Esophagus muscularis mucosa (tissue), 4 donors: Measurements from ENCODE around the gene AZU1. TPM values are rescaled to one million over a fixed set of nuclear protein-coding genes. Genes with fewer than 3 reads are reported as not detected.
"Not testable (repeated sequence)": the region's sequence is repeated elsewhere in the genome, so short reads cannot be mapped to it uniquely, and the experiment has no call there.

Source experiments
- DNase-seq: peaks from one replicate; pipeline ENCODE4 v3.0.0-alpha.2; 2017; ENCODE audit errors: extremely low spot score
- H3K27ac ChIP-seq, 4 donors: fragments of 200-600 bp; sonication (generic); replicated peaks in 1 of 4; 1 replicate in 3 of 4; 2 replicates in 1 of 4; pipeline ENCODE4 v1.5.1; 2016 to 2019; ENCODE audit warnings: mild to moderate bottlenecking in 1 of 4
- H3K27me3 ChIP-seq, 4 donors: fragments of 200-600 bp; sonication (generic); one replicate each; pipeline versions ENCODE4 v1.5.1 to v1.6.0; 2016 to 2019
- H3K36me3 ChIP-seq, 4 donors: fragments of 200-600 bp; sonication (generic); one replicate each; pipeline ENCODE4 v1.5.1; 2016 to 2019
- H3K4me1 ChIP-seq, 4 donors: fragments of 200-600 bp; sonication (generic); one replicate each; pipeline ENCODE4 v1.5.1; 2016 to 2019
- H3K4me3 ChIP-seq, 4 donors: fragments of 200-600 bp; sonication (generic); 1 replicate in 2 of 4; 2 replicates in 2 of 4; pipeline ENCODE4 v1.5.1; 2016 to 2019; ENCODE audit warnings: mild to moderate bottlenecking in 4 of 4, moderate library complexity in 1 of 4
- H3K9me3 ChIP-seq, 4 donors: fragments of 200-600 bp; sonication (generic); 1 replicate in 3 of 4; 2 replicates in 1 of 4; pipeline ENCODE4 v1.5.1; 2016 to 2019
- EP300 ChIP-seq: sonication (generic); formaldehyde crosslinking; IDR thresholded peaks from one replicate; pipeline ENCODE4 v1.6.1; 2017; ENCODE audit warnings: antibody characterized with exemption
- POLR2A ChIP-seq: fragments of 450-650 bp; IDR thresholded peaks from one replicate; pipeline ENCODE4 v1.6.1; 2017; ENCODE audit warnings: antibody characterized with exemption, moderate library complexity, mild to moderate bottlenecking, low read depth
- POLR2AphosphoS5 ChIP-seq, 2 donors: sonication (generic); formaldehyde crosslinking; IDR thresholded peaks; one replicate each; pipeline ENCODE4 v1.6.1; 2017; ENCODE audit warnings: antibody characterized with exemption in 2 of 2
- WGBS: methylation state at CpG from one replicate; pipeline ENCODE4 v1.1.5; 2018; 5-methylcytosine and 5-hydroxymethylcytosine counted together
- intact Hi-C: fragments of 100-400 bp; cut with DNase I; formaldehyde crosslinking; loops from one replicate; pipeline ENCODE4 v1.15.1; 2023
- total RNA-seq, 4 donors: library from RNA; depleted of rRNA; stranded (reverse); fragments of >200 nt; gene quantifications; one replicate each; pipeline versions ENCODE4 v1.1.0 to v1.2.1, GENCODE V29; 2016
- TF ChIP-seq, protein P1 (sequence below), 3 experiments: fragments of 200-600 bp in 2 of 3; fragments of 450-650 bp in 1 of 3; sonication (generic) in 2 of 3; IDR thresholded peaks; one replicate each; pipeline ENCODE4 v1.5.1; 2017 to 2019; ENCODE audit warnings: antibody characterized with exemption in 3 of 3, mild to moderate bottlenecking in 2 of 3, moderate library complexity in 1 of 3

The AZU1 gene
- total RNA-seq, 4 donors from 2014 or later = 0.40 to 1.3 TPM; not detected in 2

DNA sequence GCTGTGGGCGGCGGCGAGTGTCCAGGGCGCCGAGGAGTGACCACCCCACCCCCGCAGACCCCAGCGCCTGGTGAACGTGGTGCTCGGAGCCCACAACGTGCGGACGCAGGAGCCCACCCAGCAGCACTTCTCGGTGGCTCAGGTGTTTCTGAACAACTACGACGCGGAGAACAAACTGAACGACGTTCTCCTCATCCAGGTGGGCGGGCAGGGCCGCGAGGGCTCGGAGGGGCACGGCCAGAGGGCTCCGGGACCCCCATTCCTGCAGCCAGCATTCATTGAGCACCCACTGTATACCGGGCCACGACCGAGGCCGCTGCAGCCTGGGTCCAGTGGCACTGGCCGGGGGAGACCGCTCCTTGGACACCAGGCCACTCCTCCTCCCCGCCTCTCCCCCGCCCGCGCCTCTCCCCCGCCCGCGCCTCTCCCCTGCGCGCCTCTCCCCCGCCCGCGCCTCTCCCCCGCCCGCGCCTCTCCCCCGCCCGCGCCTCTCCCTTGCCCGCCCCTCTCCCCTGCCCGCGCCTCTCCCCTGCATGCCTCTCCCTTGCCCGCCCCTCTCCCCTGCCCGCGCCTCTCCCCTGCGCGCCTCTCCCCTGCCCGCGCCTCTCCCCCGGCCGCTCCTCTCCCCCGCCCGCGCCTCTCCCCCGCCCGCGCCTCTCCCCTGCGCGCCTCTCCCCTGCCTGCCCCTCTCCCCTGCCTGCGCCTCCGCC lies 16.4 kb downstream of the AZU1 start:
- peak overlapping the region; percentile 31 to 42 (median 34) for H3K4me3 ChIP-seq
- TF ChIP-seq POLR2AphosphoS5 (IDR thresholded peaks at IDR 0.05) (no peak), POLR2A (no peak), EP300 (no peak)
- TF ChIP-seq, protein P1, sequence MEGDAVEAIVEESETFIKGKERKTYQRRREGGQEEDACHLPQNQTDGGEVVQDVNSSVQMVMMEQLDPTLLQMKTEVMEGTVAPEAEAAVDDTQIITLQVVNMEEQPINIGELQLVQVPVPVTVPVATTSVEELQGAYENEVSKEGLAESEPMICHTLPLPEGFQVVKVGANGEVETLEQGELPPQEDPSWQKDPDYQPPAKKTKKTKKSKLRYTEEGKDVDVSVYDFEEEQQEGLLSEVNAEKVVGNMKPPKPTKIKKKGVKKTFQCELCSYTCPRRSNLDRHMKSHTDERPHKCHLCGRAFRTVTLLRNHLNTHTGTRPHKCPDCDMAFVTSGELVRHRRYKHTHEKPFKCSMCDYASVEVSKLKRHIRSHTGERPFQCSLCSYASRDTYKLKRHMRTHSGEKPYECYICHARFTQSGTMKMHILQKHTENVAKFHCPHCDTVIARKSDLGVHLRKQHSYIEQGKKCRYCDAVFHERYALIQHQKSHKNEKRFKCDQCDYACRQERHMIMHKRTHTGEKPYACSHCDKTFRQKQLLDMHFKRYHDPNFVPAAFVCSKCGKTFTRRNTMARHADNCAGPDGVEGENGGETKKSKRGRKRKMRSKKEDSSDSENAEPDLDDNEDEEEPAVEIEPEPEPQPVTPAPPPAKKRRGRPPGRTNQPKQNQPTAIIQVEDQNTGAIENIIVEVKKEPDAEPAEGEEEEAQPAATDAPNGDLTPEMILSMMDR (IDR thresholded peaks at IDR 0.05) = no peak
- intact Hi-C loops = no loop called here
- H3K9me3 ChIP-seq = no peaks in the 10 kb centered on the region
- H3K36me3 ChIP-seq = no peaks in the 10 kb centered on the region
- peaks cover 13 to 35% (median 27%) of the 10 kb centered on the region in 4 donors for H3K4me1 ChIP-seq
- H3K27me3 ChIP-seq = peaks cover 0 to 93% (median 35%) of the 10 kb centered on the region in 4 donors
- no peak overlapping the region for H3K27ac ChIP-seq
- 21% methylated on average over 2 of the region's 70 CpGs for WGBS
- DNase-seq = no peak

DNA sequence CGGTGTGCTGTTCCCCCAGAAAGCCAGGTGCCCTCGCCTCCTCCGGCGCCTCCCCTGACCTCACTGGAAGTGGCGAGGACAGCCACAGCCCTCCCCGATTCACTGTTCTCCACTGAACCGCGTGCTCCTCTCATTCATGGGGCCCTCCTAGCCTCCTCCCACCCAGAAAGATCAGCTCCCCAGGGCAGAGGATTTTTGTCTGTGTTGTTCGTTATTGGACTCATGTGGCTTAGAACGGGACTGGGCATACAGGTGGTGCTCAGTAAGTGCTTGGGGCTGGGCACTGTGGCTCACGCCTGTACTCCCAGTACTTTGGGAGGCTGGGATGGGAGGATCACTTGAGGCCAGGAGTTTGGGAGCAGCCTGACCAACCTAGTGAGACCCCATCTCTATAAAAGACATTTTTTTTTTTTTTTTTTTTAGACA lies 16.9 kb downstream of the AZU1 start:
- Histone ChIP-seq H3K4me1 (peaks cover 13 to 35% (median 29%) of the 10 kb centered on the region in 4 donors), H3K36me3 (no peaks in the 10 kb centered on the region), H3K4me3 (no peak overlapping the region), H3K27me3 (peaks cover 0 to 87% (median 35%) of the 10 kb centered on the region in 4 donors), H3K27ac (no peak overlapping the region), H3K9me3 (no peaks in the 10 kb centered on the region)
- intact Hi-C loops = no loop called here
- DNase-seq = no peak
- no peak for TF ChIP-seq POLR2A
- TF ChIP-seq EP300 = no peak
- no peak for TF ChIP-seq POLR2AphosphoS5 (IDR thresholded peaks at IDR 0.05)
- TF ChIP-seq, protein P1 (IDR thresholded peaks at IDR 0.05) = no peak
- WGBS = 30% methylated on average over 10 of the region's 11 CpGs

DNA sequence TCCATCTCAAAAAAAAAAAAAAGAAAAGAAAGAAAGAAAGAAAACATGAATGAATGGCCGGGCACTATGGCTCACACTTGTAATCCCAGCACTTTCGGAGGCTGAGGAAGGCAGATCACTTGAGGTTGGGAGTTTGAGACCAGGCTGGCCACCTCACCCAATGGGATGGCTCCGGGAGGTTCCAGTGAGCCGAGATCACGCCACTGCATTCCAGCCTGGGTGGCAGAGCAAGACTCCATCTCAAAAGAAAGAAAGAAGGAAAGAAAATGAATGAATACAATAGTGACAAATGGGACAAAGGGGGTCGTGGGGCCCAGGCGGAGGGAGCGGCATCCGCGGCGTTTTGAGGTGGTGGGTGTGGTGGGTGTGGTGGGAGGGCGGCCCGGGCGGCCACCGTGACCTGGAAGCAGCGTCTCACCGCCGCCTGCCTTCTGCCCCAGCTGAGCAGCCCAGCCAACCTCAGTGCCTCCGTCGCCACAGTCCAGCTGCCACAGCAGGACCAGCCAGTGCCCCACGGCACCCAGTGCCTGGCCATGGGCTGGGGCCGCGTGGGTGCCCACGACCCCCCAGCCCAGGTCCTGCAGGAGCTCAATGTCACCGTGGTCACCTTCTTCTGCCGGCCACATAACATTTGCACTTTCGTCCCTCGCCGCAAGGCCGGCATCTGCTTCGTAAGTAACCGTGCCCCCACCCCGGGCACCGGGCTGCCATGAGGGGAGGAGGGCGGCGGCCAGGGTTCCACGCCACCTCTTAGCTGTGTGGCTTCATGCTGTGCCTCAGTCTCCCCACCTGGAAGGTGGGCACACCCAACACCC lies 18.3 kb downstream of the AZU1 start:
- WGBS = 71% methylated on average over 31 of the region's 37 CpGs
- no peak overlapping the region for H3K27ac ChIP-seq
- TF ChIP-seq POLR2AphosphoS5 (IDR thresholded peaks at IDR 0.05) (no peak), EP300 (no peak), POLR2A (no peak)
- TF ChIP-seq, protein P1 (IDR thresholded peaks at IDR 0.05) = no peak
- H3K4me3 ChIP-seq = no peak overlapping the region
- intact Hi-C loops = no loop called here
- no peaks in the 10 kb centered on the region for H3K36me3 ChIP-seq
- H3K9me3 ChIP-seq = no peaks in the 10 kb centered on the region
- H3K27me3 ChIP-seq = peaks cover 0 to 75% (median 33%) of the 10 kb centered on the region in 4 donors
- peaks cover 16 to 46% (median 38%) of the 10 kb centered on the region in 4 donors for H3K4me1 ChIP-seq
- DNase-seq = no peak

DNA sequence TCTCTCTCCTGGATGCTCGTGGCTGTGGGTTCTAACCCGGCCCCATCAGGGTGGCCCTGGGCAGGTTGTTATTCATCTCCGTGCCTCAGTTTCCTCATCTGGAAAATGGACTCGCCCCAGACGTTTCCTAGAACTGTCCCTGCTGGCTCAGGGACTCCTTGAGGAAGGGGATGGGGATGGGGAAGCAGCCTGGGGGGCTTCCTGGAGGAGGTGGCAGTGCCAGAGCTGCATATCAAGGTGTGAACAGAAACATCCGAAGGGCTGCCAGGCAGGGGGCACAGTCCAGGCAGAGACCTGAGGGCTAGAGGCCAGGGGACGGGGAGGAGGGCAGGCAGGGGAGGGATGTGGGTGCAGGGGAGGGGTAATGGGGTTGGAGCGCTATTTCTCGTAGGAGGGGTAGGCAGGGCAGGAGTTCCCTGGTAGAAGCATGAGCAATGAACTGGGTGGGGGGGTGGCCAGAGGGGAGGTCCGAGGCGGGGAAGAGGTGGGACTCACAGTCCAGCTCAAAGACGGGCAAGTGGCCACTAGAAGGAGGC lies 20.8 kb downstream of the AZU1 start:
- Histone ChIP-seq H3K27ac (peak overlapping the region; percentile 27 to 65 (median 40)), H3K4me1 (peaks cover 17 to 56% (median 51%) of the 10 kb centered on the region in 4 donors), H3K4me3 (no peak overlapping the region), H3K36me3 (no peaks in the 10 kb centered on the region), H3K9me3 (no peaks in the 10 kb centered on the region), H3K27me3 (peaks cover 0 to 74% (median 33%) of the 10 kb centered on the region in 4 donors)
- WGBS = 48% methylated on average over 11 of the region's 12 CpGs
- no peak for DNase-seq
- intact Hi-C loops = no loop called here
- TF ChIP-seq POLR2A (no peak), EP300 (no peak), POLR2AphosphoS5 (IDR thresholded peaks at IDR 0.05) (no peak)
- TF ChIP-seq, protein P1 (IDR thresholded peaks at IDR 0.05) = no peak

DNA sequence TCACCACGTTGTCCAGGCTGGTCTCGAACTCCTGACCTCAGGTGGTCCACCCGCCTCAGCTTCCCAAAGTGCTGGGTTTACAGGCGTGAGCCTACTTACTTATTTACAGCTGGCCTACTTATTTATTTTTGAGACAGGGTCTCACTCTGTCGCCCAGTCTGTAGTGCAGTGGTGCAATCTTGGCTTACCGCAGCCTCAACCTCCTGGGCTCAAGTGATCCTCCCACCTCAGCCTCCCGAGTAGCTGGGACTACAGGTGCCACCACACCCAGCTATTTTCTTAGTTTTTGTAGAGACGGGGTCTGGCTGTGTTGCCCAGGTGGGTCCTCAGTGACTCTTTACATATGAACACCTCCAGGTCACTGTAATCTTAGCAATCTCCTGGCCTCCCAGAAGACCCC lies 21.6 kb downstream of the AZU1 start:
- H3K4me3 ChIP-seq, DNase-seq, H3K9me3 ChIP-seq, H3K36me3 ChIP-seq, intact Hi-C loops: not testable (repeated sequence)
- WGBS = 74% methylated on average over 6 of the region's 8 CpGs
- Histone ChIP-seq H3K4me1 (peaks cover 13 to 49% (median 44%) of the 10 kb centered on the region in 4 donors), H3K27me3 (peaks cover 0 to 72% (median 27%) of the 10 kb centered on the region in 4 donors), H3K27ac (peak overlapping the region in 2 of 4 donors; percentile 26 to 65)
